MM.1S (cell line): ENCODE data around the gene SERPINB2.

Experiments
- EZH2 ChIP-seq: fragments of 300-600 bp; sonication (generic); optimal IDR thresholded peaks from 2 replicates; pipeline ENCODE3; 2017; ENCODE audit warnings: low read depth, mild to moderate bottlenecking, antibody characterized with exemption, low read length, mixed read lengths
- TF ChIP-seq, protein P1 (sequence below): fragments of 300-600 bp; sonication (generic); IDR thresholded peaks from 2 replicates; pipeline ENCODE4 v1.5.1; 2016; ENCODE audit warnings: antibody characterized with exemption, low read length, mixed read lengths

DNA sequence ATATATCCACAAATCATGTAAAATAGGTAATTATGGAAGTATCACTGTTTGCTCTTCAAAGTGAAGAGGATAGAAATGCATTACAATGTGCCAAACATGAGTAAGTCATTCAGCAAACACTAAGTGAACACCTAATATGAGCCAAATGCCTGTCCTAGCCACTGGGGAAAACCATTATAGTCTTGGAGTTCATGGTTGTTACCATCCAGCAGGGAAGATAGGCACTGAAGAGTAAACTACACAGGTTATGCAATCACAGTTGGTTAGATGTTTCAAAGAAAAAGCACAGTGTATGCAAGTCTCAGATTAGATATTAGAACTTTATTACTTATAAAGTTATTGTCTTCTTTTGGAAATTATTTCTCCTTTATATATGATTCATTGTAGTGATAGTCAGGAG is 3.9 kb upstream of the SERPINB2 start:
- TF ChIP-seq, protein P1, sequence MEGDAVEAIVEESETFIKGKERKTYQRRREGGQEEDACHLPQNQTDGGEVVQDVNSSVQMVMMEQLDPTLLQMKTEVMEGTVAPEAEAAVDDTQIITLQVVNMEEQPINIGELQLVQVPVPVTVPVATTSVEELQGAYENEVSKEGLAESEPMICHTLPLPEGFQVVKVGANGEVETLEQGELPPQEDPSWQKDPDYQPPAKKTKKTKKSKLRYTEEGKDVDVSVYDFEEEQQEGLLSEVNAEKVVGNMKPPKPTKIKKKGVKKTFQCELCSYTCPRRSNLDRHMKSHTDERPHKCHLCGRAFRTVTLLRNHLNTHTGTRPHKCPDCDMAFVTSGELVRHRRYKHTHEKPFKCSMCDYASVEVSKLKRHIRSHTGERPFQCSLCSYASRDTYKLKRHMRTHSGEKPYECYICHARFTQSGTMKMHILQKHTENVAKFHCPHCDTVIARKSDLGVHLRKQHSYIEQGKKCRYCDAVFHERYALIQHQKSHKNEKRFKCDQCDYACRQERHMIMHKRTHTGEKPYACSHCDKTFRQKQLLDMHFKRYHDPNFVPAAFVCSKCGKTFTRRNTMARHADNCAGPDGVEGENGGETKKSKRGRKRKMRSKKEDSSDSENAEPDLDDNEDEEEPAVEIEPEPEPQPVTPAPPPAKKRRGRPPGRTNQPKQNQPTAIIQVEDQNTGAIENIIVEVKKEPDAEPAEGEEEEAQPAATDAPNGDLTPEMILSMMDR = no peak
- TF ChIP-seq EZH2 = no peak
